ENCODE data around the gene JMJD8.

DNA sequence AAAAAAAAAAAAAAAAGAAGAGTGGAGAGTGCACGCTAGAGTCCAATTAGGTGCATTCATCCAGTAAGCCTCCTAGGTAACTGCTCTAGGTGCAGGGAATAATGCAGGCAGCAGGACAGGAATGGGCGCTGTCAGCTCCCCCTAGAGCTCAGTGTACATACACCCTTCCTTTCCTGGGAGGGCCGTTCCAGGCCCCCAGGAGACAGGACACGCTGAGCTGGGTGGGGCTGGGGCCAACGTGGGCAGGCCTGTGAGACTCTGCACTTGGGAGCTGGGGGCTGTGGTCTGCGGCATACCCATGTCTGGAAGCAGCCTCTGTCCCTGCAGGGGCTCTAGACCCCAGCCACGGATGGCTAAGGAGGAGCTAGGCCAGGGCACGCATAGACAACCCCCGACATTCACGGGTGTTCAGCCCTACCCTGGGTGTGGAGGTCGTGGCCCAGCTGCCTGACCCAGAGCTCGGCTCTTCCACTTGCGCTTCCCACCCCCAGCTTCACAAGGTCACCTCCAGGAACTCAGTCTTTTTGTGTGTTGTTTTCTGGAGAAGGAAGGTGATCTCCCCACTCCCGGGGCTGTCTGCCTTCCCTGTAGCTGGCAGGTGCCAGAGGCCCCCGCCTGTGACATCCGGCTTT is 35.8 kb upstream of the JMJD8 start:
- TF ChIP-seq, protein P1, sequence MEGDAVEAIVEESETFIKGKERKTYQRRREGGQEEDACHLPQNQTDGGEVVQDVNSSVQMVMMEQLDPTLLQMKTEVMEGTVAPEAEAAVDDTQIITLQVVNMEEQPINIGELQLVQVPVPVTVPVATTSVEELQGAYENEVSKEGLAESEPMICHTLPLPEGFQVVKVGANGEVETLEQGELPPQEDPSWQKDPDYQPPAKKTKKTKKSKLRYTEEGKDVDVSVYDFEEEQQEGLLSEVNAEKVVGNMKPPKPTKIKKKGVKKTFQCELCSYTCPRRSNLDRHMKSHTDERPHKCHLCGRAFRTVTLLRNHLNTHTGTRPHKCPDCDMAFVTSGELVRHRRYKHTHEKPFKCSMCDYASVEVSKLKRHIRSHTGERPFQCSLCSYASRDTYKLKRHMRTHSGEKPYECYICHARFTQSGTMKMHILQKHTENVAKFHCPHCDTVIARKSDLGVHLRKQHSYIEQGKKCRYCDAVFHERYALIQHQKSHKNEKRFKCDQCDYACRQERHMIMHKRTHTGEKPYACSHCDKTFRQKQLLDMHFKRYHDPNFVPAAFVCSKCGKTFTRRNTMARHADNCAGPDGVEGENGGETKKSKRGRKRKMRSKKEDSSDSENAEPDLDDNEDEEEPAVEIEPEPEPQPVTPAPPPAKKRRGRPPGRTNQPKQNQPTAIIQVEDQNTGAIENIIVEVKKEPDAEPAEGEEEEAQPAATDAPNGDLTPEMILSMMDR (IDR thresholded peaks at IDR 0.05 in 2 of 3, conservative IDR thresholded peaks at IDR 0.05 in 1 of 3; ENCODE audit: insufficient read depth in 2 of 3, low read depth in 1 of 3, low read length in 3 of 3), result peak; percentile 54 to 62 (median 57)
- TF ChIP-seq, protein P2, sequence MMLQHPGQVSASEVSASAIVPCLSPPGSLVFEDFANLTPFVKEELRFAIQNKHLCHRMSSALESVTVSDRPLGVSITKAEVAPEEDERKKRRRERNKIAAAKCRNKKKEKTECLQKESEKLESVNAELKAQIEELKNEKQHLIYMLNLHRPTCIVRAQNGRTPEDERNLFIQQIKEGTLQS (IDR thresholded peaks at IDR 0.05), result no peak
- TF ChIP-seq, protein P2 (CRISPR knock-in tag; conservative IDR thresholded peaks at IDR 0.05), result no peak
- TF ChIP-seq MEF2D (tag; conservative IDR thresholded peaks at IDR 0.05; ENCODE audit: low read depth), result no peak
- TF ChIP-seq TEAD4 (IDR thresholded peaks at IDR 0.05; ENCODE audit: low read length), result no peak
- TF ChIP-seq TEAD4 (CRISPR knock-in tag; IDR thresholded peaks at IDR 0.05; ENCODE audit: borderline replicate concordance), result no peak
- TF ChIP-seq MAX (CRISPR knock-in tag; IDR thresholded peaks at IDR 0.05), result no peak
- TF ChIP-seq TAF15 (IDR thresholded peaks at IDR 0.05; ENCODE audit: low read depth, low read length), result no peak
- no peak for TF ChIP-seq ARID3A (IDR thresholded peaks at IDR 0.05; ENCODE audit: borderline replicate concordance, low read depth, low read length)
- TF ChIP-seq IRF2 (CRISPR knock-in tag; IDR thresholded peaks at IDR 0.05), result no peak
- no peak for TF ChIP-seq POLR2AphosphoS2 (IDR thresholded peaks at IDR 0.05; ENCODE audit: low read length)
- no peak for TF ChIP-seq HCFC1 (IDR thresholded peaks at IDR 0.05; ENCODE audit: low read depth, low read length)
- TF ChIP-seq TCF7L2 (IDR thresholded peaks at IDR 0.05; ENCODE audit: low read depth, low read length), result no peak
- no peak for TF ChIP-seq BRD4 (IDR thresholded peaks at IDR 0.05)
- TF ChIP-seq KDM5B (IDR thresholded peaks at IDR 0.05; ENCODE audit: insufficient replicate concordance, low read depth, low read length), result no peak

Measured in K562 (cell line).